Islet of Langerhans (tissue), 1 donor: ENCODE data around the gene FBXL3.
"Not testable (repeated sequence)": the region's sequence is repeated elsewhere in the genome, so short reads cannot be mapped to it uniquely, and the experiment has no call there.

Experiments used
- FAIRE-seq: peaks from one replicate; lab custom pipeline; 2011; peaks lifted over from hg19 to GRCh38; lab: Jason Lieb, UNC

Gene FBXL3

GRCh38 chr13:76982061-76982460, 44.9 kb downstream of the FBXL3 start:
- no peak for FAIRE-seq

DNA sequence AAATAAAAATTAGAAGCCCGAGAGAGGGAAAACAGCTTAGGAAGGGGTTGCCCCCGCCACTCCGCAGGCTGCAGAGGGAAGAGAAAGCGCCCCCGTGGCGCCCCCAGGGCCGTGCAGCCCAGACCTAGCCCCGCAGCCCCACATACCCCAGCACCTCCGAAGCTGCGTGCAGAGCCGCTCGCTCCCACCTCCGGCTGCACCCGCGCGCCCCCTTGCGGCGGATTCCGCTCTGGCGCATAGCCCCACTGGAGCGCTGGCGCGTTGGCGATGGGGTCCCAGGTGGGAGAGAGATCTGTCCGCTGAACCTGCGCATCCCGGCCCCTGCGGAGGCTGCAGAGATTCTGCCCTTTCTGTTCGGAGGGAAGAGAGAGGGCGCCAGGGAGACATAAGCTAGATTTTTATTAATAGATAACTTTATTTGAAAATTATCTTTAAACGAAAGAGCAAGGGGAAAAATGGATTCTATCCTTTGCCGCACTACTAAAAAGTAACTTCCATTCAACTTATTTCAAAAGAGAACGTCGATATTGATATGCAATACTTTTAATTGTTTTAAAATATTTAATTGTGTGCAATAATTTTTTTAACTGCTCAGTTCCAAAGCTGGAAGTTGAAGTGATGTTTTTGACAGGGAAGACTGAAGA, 46.8 kb downstream of the FBXL3 start:
- FAIRE-seq: no peak

GRCh38 chr13:76976929-76977328, 50.0 kb downstream of the FBXL3 start:
- FAIRE-seq: no peak

DNA sequence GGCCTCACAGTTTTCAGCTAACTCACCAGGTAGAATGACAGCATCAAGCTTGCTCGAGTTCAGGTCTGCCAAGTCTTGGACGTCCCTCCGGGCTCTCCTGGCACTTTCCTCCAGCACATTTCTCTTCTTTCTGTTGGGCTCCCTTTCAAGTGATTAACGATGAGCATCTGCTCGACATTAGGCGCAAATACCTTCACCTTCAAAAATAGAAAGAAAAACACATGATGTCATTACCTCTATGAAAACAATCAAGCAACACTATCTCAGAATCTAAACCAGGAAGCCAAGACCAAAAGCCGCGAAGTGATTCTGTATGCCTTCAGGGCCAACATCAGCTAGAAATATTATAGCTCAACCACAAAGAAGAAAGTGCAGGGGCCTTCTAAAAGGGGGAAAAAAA, 50.5 kb downstream of the FBXL3 start:
- FAIRE-seq: no peak

GRCh38 chr13:76975863-76976262, 51.1 kb downstream of the FBXL3 start:
- FAIRE-seq: no peak

GRCh38 chr13:76974618-76974975, 52.4 kb downstream of the FBXL3 start:
- no peak for FAIRE-seq

DNA sequence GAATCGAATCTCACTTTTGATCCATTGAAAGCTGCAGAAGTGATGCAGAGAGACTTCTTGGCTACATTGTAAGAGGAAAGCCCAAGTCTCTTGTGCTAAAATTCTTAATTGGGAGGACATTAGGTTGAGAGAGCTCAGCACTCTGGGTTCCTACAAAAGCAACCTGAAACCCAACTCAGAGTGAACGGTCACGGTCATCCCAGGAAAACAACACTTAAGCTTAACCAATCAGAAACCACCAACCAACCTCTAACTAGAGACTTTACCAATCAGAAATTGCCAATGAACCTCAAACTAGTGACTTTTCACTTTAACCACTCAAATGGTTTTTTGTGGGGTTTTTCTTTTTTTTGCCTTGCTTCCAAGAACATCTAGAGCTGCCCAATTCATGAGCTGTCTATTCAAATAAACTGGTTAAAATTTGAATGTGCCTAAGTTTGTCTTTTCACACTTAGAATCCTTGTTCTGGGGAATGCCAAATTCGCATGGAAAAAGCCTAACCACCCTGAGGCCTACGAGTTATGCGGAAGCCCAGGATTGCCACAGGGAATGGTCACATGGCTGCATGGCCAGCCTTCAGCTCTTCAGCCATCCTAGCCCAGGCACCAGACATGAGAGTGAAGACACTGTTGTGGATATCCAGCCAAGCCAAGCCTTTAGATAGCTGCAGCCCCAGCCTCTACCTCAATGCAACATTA, 52.9 kb downstream of the FBXL3 start:
- FAIRE-seq: no peak

DNA sequence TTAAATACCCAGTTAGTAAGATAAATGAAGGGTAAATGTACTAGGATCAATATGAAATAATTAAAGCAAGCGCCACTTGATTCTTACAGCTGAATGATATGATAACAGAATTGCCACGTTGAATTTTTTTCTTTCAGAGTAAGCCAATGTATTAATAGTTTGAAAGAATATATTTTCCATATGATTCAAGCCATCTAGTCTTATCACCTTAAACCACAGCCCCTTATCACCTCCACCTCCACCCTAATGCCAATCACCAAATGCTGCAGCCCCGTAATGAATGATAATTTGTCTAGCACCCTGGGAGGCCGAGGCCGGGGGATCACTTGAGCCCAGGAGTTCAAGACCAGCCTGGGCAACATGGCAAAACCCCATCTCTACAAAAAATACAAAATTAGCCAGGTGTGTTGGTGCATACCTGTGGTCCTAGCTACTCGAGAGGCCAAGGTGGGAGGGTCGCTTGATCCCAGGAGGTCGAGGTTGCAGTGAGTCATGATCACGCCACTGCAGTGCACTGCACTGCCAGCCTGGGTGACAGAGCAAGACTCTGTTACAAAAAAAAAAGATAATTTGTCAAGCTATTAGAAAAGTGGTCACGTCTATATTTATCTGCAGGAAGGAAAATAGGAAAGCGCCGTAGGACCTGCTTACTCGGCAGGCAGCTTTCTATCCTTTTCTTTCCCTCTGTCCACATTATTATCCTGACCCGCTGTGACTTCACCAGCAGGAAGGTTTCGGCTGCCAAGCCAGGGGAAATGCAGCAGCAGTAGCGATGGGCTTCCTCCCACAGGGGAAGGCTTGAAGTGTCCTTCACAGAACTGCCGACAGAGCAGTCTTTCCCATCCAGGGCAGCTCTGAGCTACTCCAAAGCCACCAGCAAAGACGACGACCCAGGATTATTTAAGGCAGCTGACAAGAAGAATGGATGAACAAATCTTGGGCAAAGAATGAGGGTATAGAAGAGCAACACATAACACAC, 54.8 kb downstream of the FBXL3 start:
- no peak for FAIRE-seq

GRCh38 chr13:76971215-76971614, 55.7 kb downstream of the FBXL3 start:
- FAIRE-seq: no peak

DNA sequence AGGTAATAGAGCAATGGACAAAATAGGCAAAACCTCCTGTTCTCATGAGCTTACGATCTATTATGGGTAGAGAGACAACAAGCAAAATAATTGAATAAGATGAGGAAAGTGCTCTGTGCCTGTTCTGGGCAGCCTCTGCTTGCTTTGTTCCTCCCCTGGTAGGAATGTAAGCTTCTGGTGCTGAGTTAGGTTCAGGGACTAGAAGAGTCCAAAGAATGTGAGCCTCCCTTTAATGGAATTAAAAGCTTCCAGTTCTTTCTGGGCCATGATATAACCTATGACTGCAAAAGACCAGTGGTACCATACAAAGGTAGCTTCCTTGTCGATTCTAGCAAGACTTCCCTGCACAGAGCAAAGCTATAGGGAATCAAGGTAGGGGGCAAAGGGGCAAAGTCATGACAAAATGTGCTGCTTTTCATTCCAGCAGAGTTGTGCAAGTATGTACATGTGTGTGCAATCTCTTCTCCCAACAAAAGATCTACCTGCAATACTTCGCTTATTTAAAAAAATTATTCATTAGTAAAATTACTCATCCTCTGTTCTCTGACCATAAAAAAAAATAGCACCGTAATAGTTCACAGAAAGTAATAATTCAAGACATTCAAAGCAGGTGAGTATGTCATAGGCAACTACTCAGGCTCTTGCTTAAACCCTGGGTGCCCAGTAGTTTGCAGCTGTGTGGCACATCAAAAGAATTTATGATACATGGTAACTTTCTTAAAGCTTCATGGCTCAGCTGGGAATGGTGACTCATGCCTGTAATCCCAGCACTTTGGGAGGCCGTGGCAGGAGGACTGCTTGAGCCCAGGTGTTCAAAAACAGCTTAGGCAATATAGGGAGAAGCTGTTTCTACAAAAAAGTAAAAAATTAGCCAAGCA, 57.2 kb downstream of the FBXL3 start:
- FAIRE-seq: no peak

DNA sequence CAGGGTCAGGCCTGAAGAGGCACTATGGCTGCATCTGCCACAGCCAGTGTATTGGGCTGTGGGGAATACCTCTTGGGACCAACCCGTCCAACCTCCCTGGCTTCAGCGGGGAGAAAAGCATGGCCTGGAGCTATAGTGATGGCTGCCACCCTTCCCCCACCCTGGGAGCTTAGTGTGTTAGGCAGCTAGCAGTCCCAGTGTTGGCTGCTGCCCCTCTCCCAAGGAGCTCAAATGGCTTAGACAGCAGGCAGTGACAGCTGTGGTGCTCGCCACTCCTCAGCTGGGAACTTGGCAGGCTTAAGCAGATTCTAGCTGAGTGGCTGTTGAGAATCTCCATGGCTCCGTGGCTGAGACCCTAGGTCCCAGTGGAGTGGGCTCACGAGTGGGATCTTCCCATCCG, 58.9 kb downstream of the FBXL3 start:
- no peak for FAIRE-seq

DNA sequence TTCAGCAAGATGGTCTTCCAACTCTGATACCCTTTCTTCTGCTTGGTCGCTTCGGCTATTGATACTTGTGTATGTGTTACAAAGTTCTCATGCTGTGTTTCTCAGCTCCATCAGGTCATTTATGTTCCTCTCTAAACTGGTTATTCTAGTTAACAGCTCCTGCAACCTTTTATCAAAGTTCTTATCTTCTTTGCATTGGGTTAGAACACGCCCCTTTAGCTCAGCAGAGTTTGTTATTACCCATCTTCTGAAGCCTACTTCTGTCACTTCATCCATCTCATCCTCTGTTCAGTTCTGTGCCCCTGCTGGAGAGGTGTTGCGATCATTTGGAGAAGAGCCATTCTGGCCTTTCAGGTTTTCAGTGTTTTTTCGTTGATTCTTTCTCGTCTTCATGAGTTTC, 59.9 kb downstream of the FBXL3 start:
- no peak for FAIRE-seq

GRCh38 chr13:76965759-76966421, 61.1 kb downstream of the FBXL3 start:
- FAIRE-seq: no peak

- not testable (repeated sequence) for FAIRE-seq
Observed at GRCh38 chr13:76959734-76960133, 67.2 kb downstream of the FBXL3 start.

DNA sequence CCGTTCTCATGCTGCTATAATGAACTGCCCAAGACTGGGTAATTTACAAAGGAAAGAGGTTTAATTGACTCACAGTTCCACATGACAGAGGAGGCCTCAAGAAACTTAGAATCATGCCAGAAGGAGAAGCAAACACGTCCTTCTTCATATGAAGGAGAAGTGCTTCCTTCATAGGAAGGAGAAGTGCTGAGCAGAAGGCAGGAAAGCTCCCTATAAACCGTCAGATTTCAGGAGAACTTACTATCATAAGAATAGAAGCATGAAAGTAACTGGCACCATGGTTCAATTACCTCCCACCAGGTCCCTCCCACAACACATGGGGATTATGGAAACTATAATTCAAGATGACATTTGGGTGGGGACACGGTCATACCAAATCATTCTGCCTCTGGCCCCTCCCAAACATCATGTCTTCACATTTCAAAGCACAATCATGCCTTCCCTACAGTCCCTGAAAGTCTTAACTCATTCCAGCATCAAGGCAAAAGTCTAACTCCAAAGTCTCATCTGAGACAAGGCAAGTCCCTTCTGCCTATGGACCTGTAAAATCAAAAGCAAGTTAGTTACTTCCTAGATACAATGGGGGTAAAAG, 68.0 kb downstream of the FBXL3 start:
- FAIRE-seq: no peak

- no peak for FAIRE-seq
Observed at GRCh38 chr13:76955661-76956060, 71.3 kb downstream of the FBXL3 start.
